KMS-11 (cell line): ENCODE results near the gene UGT1A9.

Experiments
- H2AFZ ChIP-seq: fragments of 200-600 bp; sonication (generic); 2 replicates; pipeline ENCODE4 v1.6.1; 2016; ENCODE audit warnings: antibody characterized with exemption, mixed run types, low read depth
- H3K27ac ChIP-seq: fragments of 200-600 bp; sonication (generic); 2 replicates; pipeline ENCODE4 v1.6.1; 2016; ENCODE audit warnings: mild to moderate bottlenecking, mixed run types
- H3K27me3 ChIP-seq: fragments of 200-600 bp; sonication (generic); 2 replicates; pipeline ENCODE4 v1.6.1; 2017; ENCODE audit warnings: mild to moderate bottlenecking, low read depth, mixed run types, moderate library complexity; ENCODE audit not compliant: insufficient read depth
- H3K36me3 ChIP-seq: fragments of 200-600 bp; sonication (generic); 2 replicates; pipeline ENCODE4 v1.6.1; 2017; ENCODE audit warnings: mild to moderate bottlenecking, mixed run types; ENCODE audit not compliant: insufficient read depth
- H3K4me1 ChIP-seq: fragments of 200-600 bp; sonication (generic); 2 replicates; pipeline ENCODE4 v1.6.1; 2016; ENCODE audit warnings: mild to moderate bottlenecking, low read depth, mixed run types; ENCODE audit not compliant: poor library complexity, severe bottlenecking
- H3K4me2 ChIP-seq: fragments of 200-600 bp; sonication (generic); 2 replicates; pipeline ENCODE4 v1.7.0; 2016; ENCODE audit warnings: mild to moderate bottlenecking, mixed run types
- H3K4me3 ChIP-seq: fragments of 200-600 bp; sonication (generic); IDR thresholded peaks from 2 replicates; pipeline ENCODE4 v1.6.1; 2017; ENCODE audit warnings: low read depth, low read length, mixed read lengths; ENCODE audit not compliant: insufficient read depth
- H3K79me2 ChIP-seq: fragments of 200-600 bp; sonication (generic); 2 replicates; pipeline ENCODE4 v1.6.1; 2016; ENCODE audit warnings: low read depth, mixed run types; ENCODE audit not compliant: insufficient read depth
- H3K9ac ChIP-seq: fragments of 200-600 bp; sonication (generic); 2 replicates; pipeline ENCODE4 v1.6.1; 2016; ENCODE audit warnings: mild to moderate bottlenecking, mixed run types
- H4K20me1 ChIP-seq: fragments of 200-600 bp; sonication (generic); 2 replicates; pipeline ENCODE4 v1.6.1; 2016; ENCODE audit warnings: mild to moderate bottlenecking, mixed run types; ENCODE audit not compliant: insufficient read depth
- TF ChIP-seq, protein P1 (sequence below): fragments of 200-600 bp; sonication (generic); conservative IDR thresholded peaks from 2 replicates; pipeline ENCODE4 v1.6.1; 2017; ENCODE audit warnings: low read depth, mild to moderate bottlenecking, antibody characterized with exemption, low read length, moderate library complexity, mixed read lengths

The UGT1A9 gene

DNA sequence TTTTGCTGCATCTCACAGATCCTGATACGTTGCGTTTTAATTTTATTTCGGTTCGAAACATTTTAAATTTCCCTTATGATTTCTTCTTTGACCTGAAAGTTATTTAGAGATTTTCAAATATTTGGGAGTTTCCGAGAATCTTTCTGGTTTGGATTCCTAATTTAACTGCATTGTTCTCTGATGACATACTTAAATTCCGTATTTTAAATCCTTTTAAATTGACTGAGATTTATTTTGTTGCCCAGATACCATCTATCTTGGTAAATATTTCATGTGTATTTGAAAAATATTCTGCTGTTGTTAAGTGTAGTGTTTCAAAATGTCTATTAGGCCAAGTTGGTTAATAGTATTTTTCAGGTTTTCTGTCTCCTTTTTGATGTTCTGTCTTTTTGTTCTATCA lies 144.2 kb downstream of the UGT1A9 start:
- TF ChIP-seq, protein P1, sequence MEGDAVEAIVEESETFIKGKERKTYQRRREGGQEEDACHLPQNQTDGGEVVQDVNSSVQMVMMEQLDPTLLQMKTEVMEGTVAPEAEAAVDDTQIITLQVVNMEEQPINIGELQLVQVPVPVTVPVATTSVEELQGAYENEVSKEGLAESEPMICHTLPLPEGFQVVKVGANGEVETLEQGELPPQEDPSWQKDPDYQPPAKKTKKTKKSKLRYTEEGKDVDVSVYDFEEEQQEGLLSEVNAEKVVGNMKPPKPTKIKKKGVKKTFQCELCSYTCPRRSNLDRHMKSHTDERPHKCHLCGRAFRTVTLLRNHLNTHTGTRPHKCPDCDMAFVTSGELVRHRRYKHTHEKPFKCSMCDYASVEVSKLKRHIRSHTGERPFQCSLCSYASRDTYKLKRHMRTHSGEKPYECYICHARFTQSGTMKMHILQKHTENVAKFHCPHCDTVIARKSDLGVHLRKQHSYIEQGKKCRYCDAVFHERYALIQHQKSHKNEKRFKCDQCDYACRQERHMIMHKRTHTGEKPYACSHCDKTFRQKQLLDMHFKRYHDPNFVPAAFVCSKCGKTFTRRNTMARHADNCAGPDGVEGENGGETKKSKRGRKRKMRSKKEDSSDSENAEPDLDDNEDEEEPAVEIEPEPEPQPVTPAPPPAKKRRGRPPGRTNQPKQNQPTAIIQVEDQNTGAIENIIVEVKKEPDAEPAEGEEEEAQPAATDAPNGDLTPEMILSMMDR = no peak
- no peak overlapping the region for H2AFZ ChIP-seq
- no peak overlapping the region for H3K27ac ChIP-seq
- H3K4me1 ChIP-seq = no peaks in the 10 kb centered on the region
- no peak overlapping the region for H3K4me2 ChIP-seq
- H3K36me3 ChIP-seq = no peaks in the 10 kb centered on the region
- no peak overlapping the region for H3K4me3 ChIP-seq
- H4K20me1 ChIP-seq = no peaks in the 10 kb centered on the region
- H3K27me3 ChIP-seq = no peaks in the 10 kb centered on the region
- H3K9ac ChIP-seq = no peak overlapping the region
- H3K79me2 ChIP-seq = no peaks in the 10 kb centered on the region

DNA sequence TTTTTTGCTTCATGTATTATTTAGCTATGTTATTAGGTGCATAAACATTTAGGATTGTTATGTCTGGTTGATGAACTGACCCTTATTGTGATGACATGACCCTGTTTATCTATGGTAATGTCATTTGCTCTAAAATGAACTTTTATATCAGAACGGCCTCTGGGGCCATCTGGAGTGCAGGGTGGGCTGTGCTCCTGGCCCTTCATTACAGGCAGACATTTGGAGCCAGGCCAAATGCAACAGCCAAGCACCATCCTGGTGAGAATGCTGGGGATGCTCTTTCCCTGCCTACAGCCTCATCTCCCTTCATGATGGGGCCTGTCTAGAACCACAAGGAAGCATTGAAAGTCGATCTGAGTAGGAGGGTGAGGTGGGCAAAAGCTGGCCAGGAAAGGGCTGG lies 144.6 kb downstream of the UGT1A9 start:
- no peaks in the 10 kb centered on the region for H3K79me2 ChIP-seq
- H3K9ac ChIP-seq = no peak overlapping the region
- no peaks in the 10 kb centered on the region for H3K4me1 ChIP-seq
- no peak overlapping the region for H3K4me2 ChIP-seq
- no peak overlapping the region for H3K4me3 ChIP-seq
- no peaks in the 10 kb centered on the region for H3K36me3 ChIP-seq
- TF ChIP-seq, protein P1 = no peak
- H2AFZ ChIP-seq = no peak overlapping the region
- H4K20me1 ChIP-seq = no peaks in the 10 kb centered on the region
- H3K27ac ChIP-seq = no peak overlapping the region
- H3K27me3 ChIP-seq = no peaks in the 10 kb centered on the region

- no peak overlapping the region for H3K4me3 ChIP-seq
- H3K4me2 ChIP-seq = no peak overlapping the region
- no peaks in the 10 kb centered on the region for H3K27me3 ChIP-seq
- TF ChIP-seq, protein P1 = no peak
- no peak overlapping the region for H2AFZ ChIP-seq
- no peak overlapping the region for H3K9ac ChIP-seq
- no peak overlapping the region for H3K27ac ChIP-seq
- no peaks in the 10 kb centered on the region for H4K20me1 ChIP-seq
- no peaks in the 10 kb centered on the region for H3K36me3 ChIP-seq
- H3K4me1 ChIP-seq = no peaks in the 10 kb centered on the region
- no peaks in the 10 kb centered on the region for H3K79me2 ChIP-seq
These were observed 145.1 kb downstream of the UGT1A9 start for GRCh38 chr2:233816771-233817170.

GRCh38 chr2:233817361-233817911 lies 145.7 kb downstream of the UGT1A9 start:
- H3K4me1 ChIP-seq = no peaks in the 10 kb centered on the region
- no peaks in the 10 kb centered on the region for H3K27me3 ChIP-seq
- no peaks in the 10 kb centered on the region for H3K36me3 ChIP-seq
- no peak overlapping the region for H3K27ac ChIP-seq
- H3K4me2 ChIP-seq = no peak overlapping the region
- H3K79me2 ChIP-seq = no peaks in the 10 kb centered on the region
- TF ChIP-seq, protein P1 = no peak
- H4K20me1 ChIP-seq = no peaks in the 10 kb centered on the region
- no peak overlapping the region for H3K9ac ChIP-seq
- H2AFZ ChIP-seq = no peak overlapping the region
- no peak overlapping the region for H3K4me3 ChIP-seq
